PC-3 (cell line): ENCODE data around the gene C5orf63.

Experiments used
- EZH2 ChIP-seq: fragments of 300-600 bp; sonication (generic); IDR thresholded peaks from one replicate; pipeline ENCODE4 v1.6.1; 2017; ENCODE audit warnings: antibody characterized with exemption, mild to moderate bottlenecking, low read length; ENCODE audit not compliant: unreplicated experiment
- TF ChIP-seq, protein P1 (sequence below): fragments of 300-600 bp; sonication (generic); conservative IDR thresholded peaks from 2 replicates; pipeline ENCODE4 v1.5.1; 2017; ENCODE audit warnings: antibody characterized with exemption, low read depth, mild to moderate bottlenecking, low read length

GRCh38 chr5:127070243-127070642 is 3.1 kb downstream of the C5orf63 start:
- TF ChIP-seq, protein P1, sequence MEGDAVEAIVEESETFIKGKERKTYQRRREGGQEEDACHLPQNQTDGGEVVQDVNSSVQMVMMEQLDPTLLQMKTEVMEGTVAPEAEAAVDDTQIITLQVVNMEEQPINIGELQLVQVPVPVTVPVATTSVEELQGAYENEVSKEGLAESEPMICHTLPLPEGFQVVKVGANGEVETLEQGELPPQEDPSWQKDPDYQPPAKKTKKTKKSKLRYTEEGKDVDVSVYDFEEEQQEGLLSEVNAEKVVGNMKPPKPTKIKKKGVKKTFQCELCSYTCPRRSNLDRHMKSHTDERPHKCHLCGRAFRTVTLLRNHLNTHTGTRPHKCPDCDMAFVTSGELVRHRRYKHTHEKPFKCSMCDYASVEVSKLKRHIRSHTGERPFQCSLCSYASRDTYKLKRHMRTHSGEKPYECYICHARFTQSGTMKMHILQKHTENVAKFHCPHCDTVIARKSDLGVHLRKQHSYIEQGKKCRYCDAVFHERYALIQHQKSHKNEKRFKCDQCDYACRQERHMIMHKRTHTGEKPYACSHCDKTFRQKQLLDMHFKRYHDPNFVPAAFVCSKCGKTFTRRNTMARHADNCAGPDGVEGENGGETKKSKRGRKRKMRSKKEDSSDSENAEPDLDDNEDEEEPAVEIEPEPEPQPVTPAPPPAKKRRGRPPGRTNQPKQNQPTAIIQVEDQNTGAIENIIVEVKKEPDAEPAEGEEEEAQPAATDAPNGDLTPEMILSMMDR, result no peak
- no peak for TF ChIP-seq EZH2
